Measurements from ENCODE around the gene HASPIN. TPM values are rescaled to one million over a fixed set of nuclear protein-coding genes. Genes with fewer than 3 reads are reported as not detected.
A peak's percentile ranks its signal among the peaks of the same experiment; 100 is the strongest.

The HASPIN gene
- total and polyA plus RNA-seq, 9 of the 15 experiments (the other 6 are each of a cell fraction or from before 2014, with no cell fraction given) = 0.81 to 13.5 (median 9.9) TPM

GRCh38 chr17:3691617-3692067, 32.1 kb upstream of the HASPIN start (continued):
- TF ChIP-seq, protein P1, sequence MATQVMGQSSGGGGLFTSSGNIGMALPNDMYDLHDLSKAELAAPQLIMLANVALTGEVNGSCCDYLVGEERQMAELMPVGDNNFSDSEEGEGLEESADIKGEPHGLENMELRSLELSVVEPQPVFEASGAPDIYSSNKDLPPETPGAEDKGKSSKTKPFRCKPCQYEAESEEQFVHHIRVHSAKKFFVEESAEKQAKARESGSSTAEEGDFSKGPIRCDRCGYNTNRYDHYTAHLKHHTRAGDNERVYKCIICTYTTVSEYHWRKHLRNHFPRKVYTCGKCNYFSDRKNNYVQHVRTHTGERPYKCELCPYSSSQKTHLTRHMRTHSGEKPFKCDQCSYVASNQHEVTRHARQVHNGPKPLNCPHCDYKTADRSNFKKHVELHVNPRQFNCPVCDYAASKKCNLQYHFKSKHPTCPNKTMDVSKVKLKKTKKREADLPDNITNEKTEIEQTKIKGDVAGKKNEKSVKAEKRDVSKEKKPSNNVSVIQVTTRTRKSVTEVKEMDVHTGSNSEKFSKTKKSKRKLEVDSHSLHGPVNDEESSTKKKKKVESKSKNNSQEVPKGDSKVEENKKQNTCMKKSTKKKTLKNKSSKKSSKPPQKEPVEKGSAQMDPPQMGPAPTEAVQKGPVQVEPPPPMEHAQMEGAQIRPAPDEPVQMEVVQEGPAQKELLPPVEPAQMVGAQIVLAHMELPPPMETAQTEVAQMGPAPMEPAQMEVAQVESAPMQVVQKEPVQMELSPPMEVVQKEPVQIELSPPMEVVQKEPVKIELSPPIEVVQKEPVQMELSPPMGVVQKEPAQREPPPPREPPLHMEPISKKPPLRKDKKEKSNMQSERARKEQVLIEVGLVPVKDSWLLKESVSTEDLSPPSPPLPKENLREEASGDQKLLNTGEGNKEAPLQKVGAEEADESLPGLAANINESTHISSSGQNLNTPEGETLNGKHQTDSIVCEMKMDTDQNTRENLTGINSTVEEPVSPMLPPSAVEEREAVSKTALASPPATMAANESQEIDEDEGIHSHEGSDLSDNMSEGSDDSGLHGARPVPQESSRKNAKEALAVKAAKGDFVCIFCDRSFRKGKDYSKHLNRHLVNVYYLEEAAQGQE (IDR thresholded peaks at IDR 0.05; ENCODE audit: borderline replicate concordance) = peak; percentile 16; the same call in 1 of the 2 replicates
- TF ChIP-seq, protein P1 (CRISPR knock-in tag; IDR thresholded peaks at IDR 0.05; ENCODE audit: low read depth) = no peak
